Activated CD4-positive, alpha-beta T cell treated with anti-CD3 and anti-CD28 coated beads for 48 hours (primary cell): ENCODE data around the gene LEFTY1.
A peak's percentile ranks its signal among the peaks of the same experiment; 100 is the strongest.

Experiments
- DNase-seq: peaks from one replicate; pipeline ENCODE4 v3.0.0-alpha.2; 2020

LEFTY1 gene

GRCh38 chr1:225871359-225872074 lies 17.4 kb downstream of the LEFTY1 start:
- no peak for DNase-seq

- no peak for DNase-seq
Measured at GRCh38 chr1:225870911-225871310, 18.0 kb downstream of the LEFTY1 start.

- no peak for DNase-seq
Measured at GRCh38 chr1:225868631-225869330, 20.2 kb downstream of the LEFTY1 start.

GRCh38 chr1:225866981-225867380 lies 22.0 kb downstream of the LEFTY1 start:
- no peak for DNase-seq

GRCh38 chr1:225866061-225866837 lies 22.7 kb downstream of the LEFTY1 start:
- DNase-seq = peak; percentile 85

- no peak for DNase-seq
Measured at GRCh38 chr1:225865514-225865913, 23.4 kb downstream of the LEFTY1 start.

GRCh38 chr1:225863167-225863566 lies 25.8 kb downstream of the LEFTY1 start:
- DNase-seq = no peak

- DNase-seq = no peak
Measured at GRCh38 chr1:225862581-225862950, 26.4 kb downstream of the LEFTY1 start.

GRCh38 chr1:225861834-225862580 lies 26.9 kb downstream of the LEFTY1 start:
- DNase-seq = no peak

- no peak for DNase-seq
Measured at GRCh38 chr1:225860876-225861441, 28.0 kb downstream of the LEFTY1 start.

- no peak for DNase-seq
Measured at GRCh38 chr1:225860107-225860506, 28.8 kb downstream of the LEFTY1 start.

- no peak for DNase-seq
Measured at GRCh38 chr1:225859151-225859550, 29.8 kb downstream of the LEFTY1 start.

GRCh38 chr1:225857256-225857655 lies 31.7 kb downstream of the LEFTY1 start:
- no peak for DNase-seq

GRCh38 chr1:225855503-225856300 lies 33.2 kb downstream of the LEFTY1 start:
- no peak for DNase-seq

- no peak for DNase-seq
Measured at GRCh38 chr1:225853441-225853840, 35.5 kb downstream of the LEFTY1 start.

GRCh38 chr1:225852413-225853124 lies 36.4 kb downstream of the LEFTY1 start:
- no peak for DNase-seq

- DNase-seq = peak; percentile 31
Measured at GRCh38 chr1:225851805-225852204, 37.1 kb downstream of the LEFTY1 start.

- DNase-seq = no peak
Measured at GRCh38 chr1:225850370-225850769, 38.6 kb downstream of the LEFTY1 start.

- DNase-seq = peak; percentile 20
Measured at GRCh38 chr1:225849925-225850324, 39.0 kb downstream of the LEFTY1 start.

- no peak for DNase-seq
Measured at GRCh38 chr1:225848030-225848955, 40.7 kb downstream of the LEFTY1 start.
